HEK293 (cell line): ENCODE results near the gene SLC39A12.
"Not testable (repeated sequence)": the region's sequence is repeated elsewhere in the genome, so short reads cannot be mapped to it uniquely, and the experiment has no call there.

Experiments
- CTCF ChIA-PET: fragments of 350-600 bp; formaldehyde crosslinking; extraction: SDS; loops from one replicate; lab custom pipeline; 2021; ENCODE audit warnings: antibody characterized with exemption; lab: Yijun Ruan, JAX
- POLR2A ChIA-PET: fragments of 300-600 bp; formaldehyde crosslinking; extraction: SDS; loops from one replicate; lab custom pipeline; 2020; ENCODE audit warnings: antibody characterized with exemption, inconsistent platforms; lab: Yijun Ruan, JAX
- H3K27ac ChIP-seq: fragments of 200-500 bp; sonication (Bioruptor generic); 2 replicates; pipeline ENCODE4 v1.5.1; 2014; ENCODE audit warnings: low read depth, low read length, control low read depth, inconsistent platforms; ENCODE audit errors: extremely low read depth
- H3K36me3 ChIP-seq, 2 experiments: fragments of 200-500 bp in 1 of 2; sonication (Bioruptor generic) in 1 of 2; 1 replicate in 1 of 2; 2 replicates in 1 of 2; pipeline ENCODE4 v1.5.1; 2014 to 2017; ENCODE audit warnings: inconsistent platforms in 2 of 2, low read length in 2 of 2; ENCODE audit not compliant: control insufficient read depth in 2 of 2, insufficient read depth in 1 of 2
- H3K4me1 ChIP-seq: fragments of 200-500 bp; sonication (Bioruptor generic); 2 replicates; pipeline ENCODE4 v1.5.1; 2014; ENCODE audit warnings: mild to moderate bottlenecking, low read length, inconsistent platforms; ENCODE audit not compliant: control insufficient read depth, insufficient read depth
- H3K4me3 ChIP-seq: 2 replicates; pipeline ENCODE4 v1.5.1; 2011; ENCODE audit warnings: low read depth, mild to moderate bottlenecking, control low read depth, low read length, moderate library complexity
- H3K9me3 ChIP-seq: fragments of 200-500 bp; sonication (Bioruptor generic); 2 replicates; pipeline ENCODE4 v1.5.1; 2014; ENCODE audit warnings: low read depth, low read length, inconsistent platforms; ENCODE audit not compliant: control insufficient read depth, insufficient read depth
- ZNF114 ChIP-seq: fragments of 450-650 bp; formaldehyde crosslinking; IDR thresholded peaks from 2 replicates; pipeline ENCODE4 v1.5.0; 2017; ENCODE audit warnings: missing biosample characterization, missing genetic modification characterization
- ZNF221 ChIP-seq: fragments of 450-650 bp; formaldehyde crosslinking; IDR thresholded peaks from 2 replicates; pipeline ENCODE4 v1.5.1; 2017; ENCODE audit warnings: missing biosample characterization, missing genetic modification characterization, borderline replicate concordance
- ZNF248 ChIP-seq: fragments of 450-650 bp; formaldehyde crosslinking; IDR thresholded peaks from 2 replicates; pipeline ENCODE4 v1.5.1; 2017; ENCODE audit warnings: missing biosample characterization, missing genetic modification characterization
- ZNF394 ChIP-seq: fragments of 450-650 bp; formaldehyde crosslinking; IDR thresholded peaks from 2 replicates; pipeline ENCODE4 v1.5.1; 2016; ENCODE audit warnings: missing biosample characterization, missing genetic modification characterization, mild to moderate bottlenecking, moderate library complexity, borderline replicate concordance
- ZNF426 ChIP-seq: fragments of 450-650 bp; formaldehyde crosslinking; IDR thresholded peaks from 2 replicates; pipeline ENCODE4 v1.5.1; 2017; ENCODE audit warnings: missing biosample characterization, missing genetic modification characterization, mild to moderate bottlenecking, inconsistent platforms, moderate library complexity
- ZNF518A ChIP-seq: fragments of 450-650 bp; formaldehyde crosslinking; conservative IDR thresholded peaks from 2 replicates; pipeline ENCODE4 v1.5.1; 2016; ENCODE audit warnings: low read depth, missing biosample characterization, missing genetic modification characterization
- ZNF561 ChIP-seq: fragments of 450-650 bp; IDR thresholded peaks from 2 replicates; pipeline ENCODE4 v1.5.1; 2018; ENCODE audit warnings: missing biosample characterization, missing genetic modification characterization, borderline replicate concordance
- ZNF677 ChIP-seq: fragments of 450-650 bp; IDR thresholded peaks from 2 replicates; pipeline ENCODE4 v1.5.0; 2018; ENCODE audit warnings: missing biosample characterization, mild to moderate bottlenecking, missing genetic modification characterization, moderate library complexity
- ZNF707 ChIP-seq: fragments of 450-650 bp; formaldehyde crosslinking; IDR thresholded peaks from 2 replicates; pipeline ENCODE4 v1.5.1; 2016; ENCODE audit warnings: missing biosample characterization, missing genetic modification characterization
- ZNF768 ChIP-seq: fragments of 450-650 bp; formaldehyde crosslinking; IDR thresholded peaks from 2 replicates; pipeline ENCODE4 v1.5.1; 2018; ENCODE audit warnings: missing biosample characterization, mild to moderate bottlenecking, missing genetic modification characterization
- ZNF837 ChIP-seq: fragments of 450-650 bp; formaldehyde crosslinking; IDR thresholded peaks from 2 replicates; pipeline ENCODE4 v1.5.1; 2016; ENCODE audit warnings: missing biosample characterization, missing genetic modification characterization
- TF ChIP-seq, protein P1 (sequence below): fragments of 450-650 bp; formaldehyde crosslinking; conservative IDR thresholded peaks from 2 replicates; pipeline ENCODE4 v1.5.1; 2016; ENCODE audit warnings: low read depth, missing biosample characterization, missing genetic modification characterization

The SLC39A12 gene

GRCh38 chr10:17954372-17954771, 2.7 kb downstream of the SLC39A12 start:
- H3K27ac ChIP-seq, H3K36me3 ChIP-seq, H3K4me3 ChIP-seq, H3K4me1 ChIP-seq, POLR2A ChIA-PET, CTCF ChIA-PET, H3K9me3 ChIP-seq: not testable (repeated sequence)

GRCh38 chr10:17954861-17955260, 3.1 kb downstream of the SLC39A12 start:
- H3K36me3 ChIP-seq = no peaks in the 10 kb centered on the region
- no peak overlapping the region for H3K27ac ChIP-seq
- no peaks in the 10 kb centered on the region for H3K9me3 ChIP-seq
- H3K4me3 ChIP-seq = no peak overlapping the region
- ChIA-PET CTCF (interaction anchor here (0.7 kb wide), 1 partner anchor 365 kb away, joined by 5 read pairs; no protein-coding TSS in a partner anchor), POLR2A (no interaction called here)
- H3K4me1 ChIP-seq = no peaks in the 10 kb centered on the region; the same call in 1 of the 2 replicates
- TF ChIP-seq ZNF561 (tag by site-specific recombination) = no peak

- H3K4me1 ChIP-seq = no peaks in the 10 kb centered on the region
- H3K36me3 ChIP-seq = no peaks in the 10 kb centered on the region
- POLR2A ChIA-PET = no interaction called here
- no peak overlapping the region for H3K4me3 ChIP-seq
- H3K27ac ChIP-seq = no peak overlapping the region
- CTCF ChIA-PET = no interaction called here
- TF ChIP-seq ZNF518A (tag by site-specific recombination) (no peak), ZNF248 (no peak), ZNF221 (tag by site-specific recombination) (no peak), ZNF707 (tag by site-specific recombination) (no peak), ZNF768 (tag by site-specific recombination) (no peak), ZNF114 (tag by site-specific recombination) (no peak), ZNF677 (tag by site-specific recombination) (no peak), ZNF426 (tag by site-specific recombination) (no peak), ZNF837 (tag by site-specific recombination) (no peak), ZNF394 (tag by site-specific recombination) (no peak)
- TF ChIP-seq, protein P1, sequence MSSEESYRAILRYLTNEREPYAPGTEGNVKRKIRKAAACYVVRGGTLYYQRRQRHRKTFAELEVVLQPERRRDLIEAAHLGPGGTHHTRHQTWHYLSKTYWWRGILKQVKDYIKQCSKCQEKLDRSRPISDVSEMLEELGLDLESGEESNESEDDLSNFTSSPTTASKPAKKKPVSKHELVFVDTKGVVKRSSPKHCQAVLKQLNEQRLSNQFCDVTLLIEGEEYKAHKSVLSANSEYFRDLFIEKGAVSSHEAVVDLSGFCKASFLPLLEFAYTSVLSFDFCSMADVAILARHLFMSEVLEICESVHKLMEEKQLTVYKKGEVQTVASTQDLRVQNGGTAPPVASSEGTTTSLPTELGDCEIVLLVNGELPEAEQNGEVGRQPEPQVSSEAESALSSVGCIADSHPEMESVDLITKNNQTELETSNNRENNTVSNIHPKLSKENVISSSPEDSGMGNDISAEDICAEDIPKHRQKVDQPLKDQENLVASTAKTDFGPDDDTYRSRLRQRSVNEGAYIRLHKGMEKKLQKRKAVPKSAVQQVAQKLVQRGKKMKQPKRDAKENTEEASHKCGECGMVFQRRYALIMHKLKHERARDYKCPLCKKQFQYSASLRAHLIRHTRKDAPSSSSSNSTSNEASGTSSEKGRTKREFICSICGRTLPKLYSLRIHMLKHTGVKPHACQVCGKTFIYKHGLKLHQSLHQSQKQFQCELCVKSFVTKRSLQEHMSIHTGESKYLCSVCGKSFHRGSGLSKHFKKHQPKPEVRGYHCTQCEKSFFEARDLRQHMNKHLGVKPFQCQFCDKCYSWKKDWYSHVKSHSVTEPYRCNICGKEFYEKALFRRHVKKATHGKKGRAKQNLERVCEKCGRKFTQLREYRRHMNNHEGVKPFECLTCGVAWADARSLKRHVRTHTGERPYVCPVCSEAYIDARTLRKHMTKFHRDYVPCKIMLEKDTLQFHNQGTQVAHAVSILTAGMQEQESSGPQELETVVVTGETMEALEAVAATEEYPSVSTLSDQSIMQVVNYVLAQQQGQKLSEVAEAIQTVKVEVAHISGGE (tag by site-specific recombination) = no peak
- 0 out of 2 replicates have a peak, but pooled peaks cover 3% of the 10 kb centered on the region for H3K9me3 ChIP-seq
These were observed 6.3 kb downstream of the SLC39A12 start for GRCh38 chr10:17958049-17958448.
